GM12878 (cell line): ENCODE data around the gene ARHGEF6. TPM values are rescaled to one million over a fixed set of nuclear protein-coding genes. Genes with fewer than 3 reads are reported as not detected.

Experiments
- ATAC-seq: fragments of 200-7000 bp; cut with Tn5 transposase; 3 replicates; pipeline ENCODE4 v1.9.1; 2020; ENCODE audit warnings: mild to moderate bottlenecking, moderate library complexity
- BruUV-seq: library from RNA; stranded (reverse); fragments of 400-500 nt; replicated peaks from 2 replicates; lab custom pipeline; 2021; lab: Mats Ljungman, UMichigan
- CTCF ChIA-PET: fragments of 300-600 bp; sonication (Branson Sonifier 250); formaldehyde crosslinking; extraction: SDS; loops from one replicate; lab custom pipeline; 2021; ENCODE audit warnings: inconsistent platforms; lab: Yijun Ruan, JAX
- POLR2A ChIA-PET: fragments of 350-600 bp; formaldehyde crosslinking; extraction: SDS; loops from one replicate; lab custom pipeline; 2021; ENCODE audit warnings: inconsistent platforms; lab: Charles Lee
- RAD21 ChIA-PET: fragments of 300-600 bp; sonication (Branson Sonifier 250); formaldehyde crosslinking; loops from one replicate; lab custom pipeline; 2023; ENCODE audit warnings: antibody characterized with exemption; ENCODE audit not compliant: unreplicated experiment; lab: Charles Lee
- SMC1A ChIA-PET: fragments of 300-600 bp; sonication (Branson Sonifier 250); formaldehyde crosslinking; loops from one replicate; lab custom pipeline; 2023; ENCODE audit not compliant: unreplicated experiment, uncharacterized antibody; lab: Charles Lee
- DNase-seq: peaks from one replicate; pipeline ENCODE4 v3.0.0-alpha.2; 2011; ENCODE audit warnings: low read depth, low spot score
- FAIRE-seq: peaks from 3 replicates; lab custom pipeline; 2011; peaks lifted over from hg19 to GRCh38; lab: Jason Lieb, UNC
- H2AFZ ChIP-seq: 2 replicates; pipeline ENCODE4 v1.6.0; 2011; ENCODE audit warnings: low read depth, low read length, control low read depth; ENCODE audit not compliant: control insufficient read depth
- H3K27ac ChIP-seq: 2 replicates; pipeline ENCODE4 v1.5.1; 2011; ENCODE audit warnings: control low read depth; ENCODE audit not compliant: control insufficient read depth, insufficient read depth
- H3K27me3 ChIP-seq, 2 experiments: replicated peaks in 1 of 2; 2 replicates each; pipeline versions ENCODE4 v1.6.0 to v1.6.1; 2011; ENCODE audit warnings: low read length in 1 of 2; ENCODE audit not compliant: control insufficient read depth in 2 of 2, insufficient read depth in 2 of 2
- H3K36me3 ChIP-seq, 2 experiments: 2 replicates each; pipeline ENCODE4 v1.5.1; 2011; ENCODE audit warnings: low read length in 1 of 2; ENCODE audit not compliant: control insufficient read depth in 2 of 2, insufficient read depth in 2 of 2
- H3K4me1 ChIP-seq: 2 replicates; pipeline ENCODE4 v1.6.1; 2011; ENCODE audit warnings: mild to moderate bottlenecking, low read length, moderate library complexity, mixed read lengths; ENCODE audit not compliant: control insufficient read depth, insufficient read depth
- H3K4me2 ChIP-seq: 2 replicates; pipeline ENCODE4 v1.6.0; 2011; ENCODE audit warnings: control low read depth; ENCODE audit not compliant: control insufficient read depth, insufficient read depth
- H3K4me3 ChIP-seq: fragments of 200-600 bp; sonication (generic); 2 replicates; pipeline ENCODE4 v1.5.1; 2016
- H3K79me2 ChIP-seq: 2 replicates; pipeline ENCODE4 v1.6.0; 2011; ENCODE audit warnings: low read length; ENCODE audit not compliant: control insufficient read depth, insufficient read depth
- H3K9ac ChIP-seq: 2 replicates; pipeline ENCODE4 v1.8.0; 2011; ENCODE audit warnings: low read length, control low read depth, mixed read lengths; ENCODE audit not compliant: control insufficient read depth, insufficient read depth
- H3K9me3 ChIP-seq: replicated peaks from 3 replicates; pipeline ENCODE4 v1.5.1; 2011; ENCODE audit warnings: mild to moderate bottlenecking, low read length; ENCODE audit not compliant: control insufficient read depth, insufficient read depth
- H4K20me1 ChIP-seq: 2 replicates; pipeline ENCODE4 v1.6.0; 2011; ENCODE audit not compliant: control insufficient read depth, insufficient read depth
- BRCA1 ChIP-seq: IDR thresholded peaks from 2 replicates; pipeline ENCODE4 v1.6.1; 2011; ENCODE audit warnings: low read depth, low read length, improper control_type of control experiment
- CHD1 ChIP-seq: IDR thresholded peaks from 2 replicates; pipeline ENCODE4 v1.6.1; 2012; ENCODE audit warnings: low read depth, low read length, improper control_type of control experiment
- CHD4 ChIP-seq: fragments of 200-600 bp; sonication (generic); IDR thresholded peaks from 2 replicates; pipeline ENCODE4 v1.6.1; 2016; ENCODE audit warnings: mild to moderate bottlenecking
- FOXK2 ChIP-seq: fragments of 450-650 bp; IDR thresholded peaks from 2 replicates; pipeline ENCODE4 v1.6.1; 2017; ENCODE audit warnings: mild to moderate bottlenecking, moderate library complexity
- KDM1A ChIP-seq: fragments of 200-600 bp; sonication (generic); IDR thresholded peaks from 2 replicates; pipeline ENCODE4 v1.6.1; 2016; ENCODE audit warnings: borderline replicate concordance
- POLR2A ChIP-seq: IDR thresholded peaks from 2 replicates; pipeline ENCODE4 v1.6.1; 2011; ENCODE audit warnings: low read depth, mild to moderate bottlenecking, low read length
- REST ChIP-seq: IDR thresholded peaks from 2 replicates; pipeline ENCODE4 v1.6.1; 2012; ENCODE audit warnings: mild to moderate bottlenecking, low read depth, low read length
- RUNX3 ChIP-seq: IDR thresholded peaks from 2 replicates; pipeline ENCODE4 v1.6.1; 2012; ENCODE audit warnings: low read length, inconsistent platforms
- SMC3 ChIP-seq: IDR thresholded peaks from 2 replicates; pipeline ENCODE4 v1.6.1; 2011; ENCODE audit warnings: low read length, improper control_type of control experiment, borderline replicate concordance
- TCF12 ChIP-seq: IDR thresholded peaks from 2 replicates; pipeline ENCODE4 v1.6.1; 2011; ENCODE audit warnings: low read depth, mild to moderate bottlenecking, low read length
- WGBS: methylation state at CpG from one replicate; pipeline ENCODE4 v1.1.6; 2016; ENCODE audit warnings: low lambda C conversion rate; ENCODE audit not compliant: insufficient replicate concordance, insufficient coverage; ENCODE audit errors: missing lambda C conversion rate; 5-methylcytosine and 5-hydroxymethylcytosine counted together
- in situ Hi-C: fragments of 300-500 bp; cut with MboI; formaldehyde crosslinking; loops from 9 replicates; pipeline ENCODE4 v1.14.3; 2018; ENCODE audit warnings: mixed read lengths
- intact Hi-C: fragments of 100-400 bp; cut with micrococcal nuclease; formaldehyde crosslinking; loops from one replicate; pipeline ENCODE4 v1.14.2; 2022; ENCODE audit not compliant: unreplicated experiment
- polyA plus RNA-seq, 11 experiments: library from polyadenylated mRNA; depleted of rRNA in 4 of 11; unstranded in 6 of 11; stranded (reverse) in 5 of 11; fragments of >200 nt; fragmentation: Nextera tagmentation in 4 of 11; fragmentation: Illumina TruSeq in 1 of 11; extraction: Ambion mirVana in 4 of 11; extraction: Trizol in 1 of 11; gene quantifications; 1 replicate in 1 of 11; 2 replicates in 10 of 11; pipeline versions ENCODE4 v1.2.1 to v1.2.3, GENCODE V29; 2011 to 2016; ENCODE audit warnings: inconsistent platforms in 2 of 11, missing spikeins in 2 of 11, low read depth in 1 of 11
- total RNA-seq, 4 experiments: library from RNA; depleted of rRNA in 3 of 4; stranded (reverse); fragments of >200 nt in 3 of 4; fragmentation: Illumina TruSeq in 1 of 4; extraction: Trizol in 1 of 4; gene quantifications; 2 replicates each; pipeline versions ENCODE4 v1.2.1 to v1.2.3, GENCODE V29; 2013 to 2021

Gene ARHGEF6
- total and polyA plus RNA-seq, 10 of the 15 experiments (the other 5 are each of a cell fraction or from before 2014, with no cell fraction given): 5.4 to 29.7 (median 18.0) TPM

GRCh38 chrX:136639506-136640176 lies 141.1 kb downstream of the ARHGEF6 start:
- no peak for ATAC-seq
- WGBS: 55% methylated on average over 8 of the region's 8 CpGs
- H3K4me1 ChIP-seq: peaks cover 12% of the 10 kb centered on the region
- ChIA-PET CTCF (interaction anchor here (0.6 kb wide), 1 partner anchor 10 kb away, joined by 3 read pairs; no protein-coding TSS in a partner anchor), POLR2A (no interaction called here), SMC1A (no interaction called here), RAD21 (no interaction called here)
- no peak for FAIRE-seq
- no peaks in the 10 kb centered on the region for H3K9me3 ChIP-seq
- no peaks in the 10 kb centered on the region for H4K20me1 ChIP-seq
- in situ Hi-C loops: no loop called here
- no peak overlapping the region for H3K27ac ChIP-seq
- H3K27me3 ChIP-seq: no peaks in the 10 kb centered on the region
- H3K4me3 ChIP-seq: no peak overlapping the region
- intact Hi-C loops: no loop called here
- no peaks in the 10 kb centered on the region for H3K36me3 ChIP-seq
- no peak for DNase-seq
- H2AFZ ChIP-seq: no peak overlapping the region
- H3K79me2 ChIP-seq: no peaks in the 10 kb centered on the region
- H3K9ac ChIP-seq: no peak overlapping the region
- no peak for TF ChIP-seq POLR2A
- no peak for TF ChIP-seq CHD1
- no peak for TF ChIP-seq TCF12
- no peak for TF ChIP-seq CHD4
- no peak for TF ChIP-seq RUNX3
- no peak for TF ChIP-seq BRCA1
- TF ChIP-seq SMC3: no peak
- no peak for TF ChIP-seq REST
- TF ChIP-seq KDM1A: no peak
- TF ChIP-seq FOXK2: no peak
- BruUV-seq: no TSS peak
- no peak overlapping the region for H3K4me2 ChIP-seq
